AG04450 (cell line): ENCODE measurements around the gene TUB. TPM values are rescaled to one million over a fixed set of nuclear protein-coding genes. Genes with fewer than 3 reads are reported as not detected.

Experiments used
- CTCF ChIA-PET: fragments of 300-600, 350-600 bp; formaldehyde crosslinking; extraction: SDS; loops from one replicate; lab custom pipeline; 2022; ENCODE audit warnings: antibody characterized with exemption, inconsistent platforms; lab: Charles Lee
- POLR2A ChIA-PET: fragments of 350-600 bp; formaldehyde crosslinking; extraction: SDS; loops from one replicate; lab custom pipeline; 2021; ENCODE audit warnings: antibody characterized with exemption, inconsistent platforms; lab: Yijun Ruan, JAX
- DNase-seq: peaks from one replicate; pipeline ENCODE4 v3.0.0-alpha.2; 2011; ENCODE audit warnings: low read depth, low spot score
- H3K27ac ChIP-seq: one replicate; pipeline ENCODE4 v1.5.1; 2012; ENCODE audit warnings: low read depth, low read length, control low read depth
- H3K27me3 ChIP-seq: one replicate; pipeline ENCODE4 v1.6.0; 2012; ENCODE audit warnings: low read length; ENCODE audit not compliant: control insufficient read depth, insufficient read depth
- H3K4me3 ChIP-seq: 2 replicates; pipeline ENCODE4 v1.5.1; 2011; ENCODE audit warnings: mild to moderate bottlenecking, low read depth, low read length, control low read depth
- H3K9me3 ChIP-seq: 2 replicates; pipeline ENCODE4 v1.5.1; 2012; ENCODE audit warnings: low read length; ENCODE audit not compliant: control insufficient read depth, insufficient read depth
- polyA plus RNA-seq: library from polyadenylated mRNA; depleted of rRNA; stranded (reverse); fragments of >200 nt; gene quantifications from 2 replicates; pipeline ENCODE4 v1.2.3, GENCODE V29; 2011
- TF ChIP-seq, protein P1 (sequence below): IDR thresholded peaks from 2 replicates; pipeline ENCODE4 v1.5.1; 2011; ENCODE audit warnings: low read depth, low read length, control low read depth, inconsistent platforms

Gene TUB
- polyA plus RNA-seq, 1 experiment = 13.9 TPM

GRCh38 chr11:8036002-8036802, 44.8 kb upstream of the TUB start:
- ChIA-PET CTCF (interaction anchor here (0.6 to 9.5 kb wide), 4 partner anchors 29 to 63 kb away, joined by 3 to 384 read pairs (median 10); no protein-coding TSS in a partner anchor), POLR2A (no interaction called here)
- no peak for DNase-seq
- Histone ChIP-seq H3K27me3 (no peaks in the 10 kb centered on the region), H3K4me3 (no peak overlapping the region), H3K27ac (no peak overlapping the region), H3K9me3 (no peaks in the 10 kb centered on the region; the same call in 1 of the 2 replicates)
- TF ChIP-seq, protein P1, sequence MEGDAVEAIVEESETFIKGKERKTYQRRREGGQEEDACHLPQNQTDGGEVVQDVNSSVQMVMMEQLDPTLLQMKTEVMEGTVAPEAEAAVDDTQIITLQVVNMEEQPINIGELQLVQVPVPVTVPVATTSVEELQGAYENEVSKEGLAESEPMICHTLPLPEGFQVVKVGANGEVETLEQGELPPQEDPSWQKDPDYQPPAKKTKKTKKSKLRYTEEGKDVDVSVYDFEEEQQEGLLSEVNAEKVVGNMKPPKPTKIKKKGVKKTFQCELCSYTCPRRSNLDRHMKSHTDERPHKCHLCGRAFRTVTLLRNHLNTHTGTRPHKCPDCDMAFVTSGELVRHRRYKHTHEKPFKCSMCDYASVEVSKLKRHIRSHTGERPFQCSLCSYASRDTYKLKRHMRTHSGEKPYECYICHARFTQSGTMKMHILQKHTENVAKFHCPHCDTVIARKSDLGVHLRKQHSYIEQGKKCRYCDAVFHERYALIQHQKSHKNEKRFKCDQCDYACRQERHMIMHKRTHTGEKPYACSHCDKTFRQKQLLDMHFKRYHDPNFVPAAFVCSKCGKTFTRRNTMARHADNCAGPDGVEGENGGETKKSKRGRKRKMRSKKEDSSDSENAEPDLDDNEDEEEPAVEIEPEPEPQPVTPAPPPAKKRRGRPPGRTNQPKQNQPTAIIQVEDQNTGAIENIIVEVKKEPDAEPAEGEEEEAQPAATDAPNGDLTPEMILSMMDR = no peak

GRCh38 chr11:8036986-8037385, 44.0 kb upstream of the TUB start:
- DNase-seq = no peak
- no peak overlapping the region for H3K27ac ChIP-seq
- H3K4me3 ChIP-seq = no peak overlapping the region
- TF ChIP-seq, protein P1 = no peak
- H3K27me3 ChIP-seq = no peaks in the 10 kb centered on the region
- H3K9me3 ChIP-seq = no peaks in the 10 kb centered on the region; the same call in 1 of the 2 replicates
- ChIA-PET POLR2A (no interaction called here), CTCF (interaction anchor here (1.7 to 2.5 kb wide), 2 partner anchors 54 to 63 kb away, joined by 8 to 13 read pairs; no protein-coding TSS in a partner anchor)

DNA sequence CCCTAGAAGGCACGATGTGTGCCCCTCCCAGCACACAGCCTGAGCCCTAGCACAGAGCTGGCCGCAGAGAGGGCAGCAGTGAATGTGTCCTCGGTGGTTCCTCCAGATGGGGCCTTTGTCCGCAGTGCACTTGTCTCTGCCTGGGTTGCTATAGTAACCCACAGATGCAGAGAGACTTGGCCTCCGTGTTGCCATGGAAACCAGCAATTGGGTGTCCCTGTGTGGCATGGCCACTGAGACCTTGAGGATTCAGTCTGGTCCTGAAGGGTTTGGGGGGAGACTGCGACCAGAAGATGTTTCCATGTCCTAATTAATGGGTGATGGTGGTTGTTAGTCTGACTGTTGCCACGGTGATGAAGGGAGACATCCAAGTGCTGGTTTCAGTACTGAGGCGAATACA, 42.6 kb upstream of the TUB start:
- no peak for DNase-seq
- ChIA-PET POLR2A (no interaction called here), CTCF (interaction anchor here (1.2 to 2.5 kb wide), 2 partner anchors 13 to 61 kb away, joined by 3 to 13 read pairs; no protein-coding TSS in a partner anchor)

DNA sequence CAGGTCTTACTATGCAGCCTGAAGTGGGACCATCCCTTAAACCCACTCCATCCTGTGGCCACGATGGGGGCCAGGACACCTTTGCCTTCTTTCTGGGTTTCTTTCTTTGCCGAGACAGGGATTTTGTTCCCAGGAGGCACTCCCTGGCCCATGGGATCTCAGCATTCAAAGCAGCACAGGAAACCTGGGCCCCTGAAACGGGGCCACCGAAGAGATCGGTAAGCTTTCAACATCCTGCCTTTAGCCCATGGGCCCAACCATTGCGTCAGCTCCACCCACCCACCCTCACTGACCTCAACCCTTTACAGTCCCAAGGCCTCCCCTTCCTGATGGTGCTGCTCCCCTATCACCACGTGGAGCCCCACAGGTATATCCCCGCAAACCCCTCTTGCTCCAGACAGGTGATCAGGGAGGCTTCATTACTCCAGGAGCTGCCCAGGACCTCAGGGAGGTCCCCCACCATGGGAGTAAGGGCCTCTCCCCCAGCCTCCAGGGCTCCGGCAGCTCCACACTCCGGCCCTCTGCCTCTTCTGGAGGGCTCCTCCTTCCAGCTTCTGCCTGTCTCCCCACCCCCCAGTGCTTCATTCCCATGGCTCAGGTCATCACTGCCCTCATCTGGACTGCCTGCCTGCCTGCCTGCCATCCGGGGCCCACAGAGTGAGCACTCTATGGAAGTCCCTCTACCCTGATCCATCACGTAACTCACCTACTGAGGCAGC, 42.0 kb upstream of the TUB start:
- no peak overlapping the region for H3K27ac ChIP-seq
- H3K4me3 ChIP-seq = no peak overlapping the region
- ChIA-PET CTCF (interaction anchor here (0.9 to 1.2 kb wide), 2 partner anchors 13 to 60 kb away, joined by 3 to 8 read pairs; no protein-coding TSS in a partner anchor), POLR2A (no interaction called here)
- TF ChIP-seq, protein P1 = no peak
- H3K27me3 ChIP-seq = no peaks in the 10 kb centered on the region
- no peaks in the 10 kb centered on the region for H3K9me3 ChIP-seq
- DNase-seq = no peak

More for the DNA sequence above, 42.6 kb upstream of the TUB start:
- H3K4me3 ChIP-seq = no peak overlapping the region
- TF ChIP-seq, protein P1 = no peak
- H3K27me3 ChIP-seq = no peaks in the 10 kb centered on the region
- no peaks in the 10 kb centered on the region for H3K9me3 ChIP-seq
- no peak overlapping the region for H3K27ac ChIP-seq
